Measurements from ENCODE around the gene RPS24. TPM values are rescaled to one million over a fixed set of nuclear protein-coding genes. Genes with fewer than 3 reads are reported as not detected.

The RPS24 gene
- total and polyA plus RNA-seq, 4 donors = 314 to 1,104 (median 812) TPM

GRCh38 chr10:78029269-78030226 is 4.1 kb upstream of the RPS24 start, which contains the start of gene POLR3A:
Gene POLR3A, minus strand, starts transcription at chr10:78029515. Its CDS starts 108 bp downstream, at chr10:78029407.
- DNase-seq (ENCODE audit: low spot score) = peak; percentile 93
- WGBS = under 1% methylated on average over 35 of the region's 35 CpGs
- Histone ChIP-seq H3K9me3 (ENCODE audit: control insufficient read depth in 4 of 4, low read length in 3 of 4) (no peaks in the 10 kb centered on the region), H3K27me3 (ENCODE audit: control insufficient read depth in 4 of 4, insufficient read depth in 4 of 4, low read length in 3 of 4) (no peaks in the 10 kb centered on the region), H3K36me3 (ENCODE audit: control insufficient read depth in 4 of 4, insufficient read depth in 3 of 4, low read depth in 1 of 4, low read length in 3 of 4) (peaks cover 3 to 20% (median 17%) of the 10 kb centered on the region in 4 donors), H3K27ac (ENCODE audit: low read depth in 1 of 2, low read length in 2 of 2) (peak within 1 kb of the TSS; percentile 77 to 81), H3K4me1 (ENCODE audit: control insufficient read depth in 4 of 4, insufficient read depth in 4 of 4, low read length in 3 of 4) (peaks cover 6 to 25% (median 17%) of the 10 kb centered on the region in 4 donors), H3K4me3 (ENCODE audit: low read depth in 1 of 3, low read length in 3 of 3) (peak within 1 kb of the TSS; percentile 73 to 89 (median 74)), H3K9ac (ENCODE audit: low read depth in 1 of 2, low read length in 2 of 2) (peak within 1 kb of the TSS; percentile 66 to 76)
- TF ChIP-seq, protein P1, sequence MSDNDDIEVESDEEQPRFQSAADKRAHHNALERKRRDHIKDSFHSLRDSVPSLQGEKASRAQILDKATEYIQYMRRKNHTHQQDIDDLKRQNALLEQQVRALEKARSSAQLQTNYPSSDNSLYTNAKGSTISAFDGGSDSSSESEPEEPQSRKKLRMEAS (IDR thresholded peaks at IDR 0.05) = peak; percentile 90
- no peak for TF ChIP-seq FOXA2 (IDR thresholded peaks at IDR 0.05)
- TF ChIP-seq JUND (IDR thresholded peaks at IDR 0.05) = peak in 1 of 2 donors; percentile 37
- TF ChIP-seq, protein P2, sequence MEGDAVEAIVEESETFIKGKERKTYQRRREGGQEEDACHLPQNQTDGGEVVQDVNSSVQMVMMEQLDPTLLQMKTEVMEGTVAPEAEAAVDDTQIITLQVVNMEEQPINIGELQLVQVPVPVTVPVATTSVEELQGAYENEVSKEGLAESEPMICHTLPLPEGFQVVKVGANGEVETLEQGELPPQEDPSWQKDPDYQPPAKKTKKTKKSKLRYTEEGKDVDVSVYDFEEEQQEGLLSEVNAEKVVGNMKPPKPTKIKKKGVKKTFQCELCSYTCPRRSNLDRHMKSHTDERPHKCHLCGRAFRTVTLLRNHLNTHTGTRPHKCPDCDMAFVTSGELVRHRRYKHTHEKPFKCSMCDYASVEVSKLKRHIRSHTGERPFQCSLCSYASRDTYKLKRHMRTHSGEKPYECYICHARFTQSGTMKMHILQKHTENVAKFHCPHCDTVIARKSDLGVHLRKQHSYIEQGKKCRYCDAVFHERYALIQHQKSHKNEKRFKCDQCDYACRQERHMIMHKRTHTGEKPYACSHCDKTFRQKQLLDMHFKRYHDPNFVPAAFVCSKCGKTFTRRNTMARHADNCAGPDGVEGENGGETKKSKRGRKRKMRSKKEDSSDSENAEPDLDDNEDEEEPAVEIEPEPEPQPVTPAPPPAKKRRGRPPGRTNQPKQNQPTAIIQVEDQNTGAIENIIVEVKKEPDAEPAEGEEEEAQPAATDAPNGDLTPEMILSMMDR (IDR thresholded peaks at IDR 0.05; ENCODE audit: low read depth, low read length, missing input control) = peak; percentile 67
- peak; percentile 81 for TF ChIP-seq SP1 (IDR thresholded peaks at IDR 0.05)
- peak in 1 of 2 donors; percentile 40 for TF ChIP-seq HNF4A (conservative IDR thresholded peaks at IDR 0.05)
- TF ChIP-seq ATF3 (IDR thresholded peaks at IDR 0.05) = peak; percentile 26
- peak; percentile 65 to 69 for TF ChIP-seq RAD21 (IDR thresholded peaks at IDR 0.05)
- peak; percentile 15 for TF ChIP-seq TAF1 (conservative IDR thresholded peaks at IDR 0.05)
- TF ChIP-seq EGR1 (IDR thresholded peaks at IDR 0.05; ENCODE audit: low read depth in 2 of 2) = peak in 1 of 2 donors; percentile 48
- TF ChIP-seq HNF4G (IDR thresholded peaks at IDR 0.05) = no peak
- peak; percentile 63 for TF ChIP-seq NR2F2 (IDR thresholded peaks at IDR 0.05)
- TF ChIP-seq, protein P3, sequence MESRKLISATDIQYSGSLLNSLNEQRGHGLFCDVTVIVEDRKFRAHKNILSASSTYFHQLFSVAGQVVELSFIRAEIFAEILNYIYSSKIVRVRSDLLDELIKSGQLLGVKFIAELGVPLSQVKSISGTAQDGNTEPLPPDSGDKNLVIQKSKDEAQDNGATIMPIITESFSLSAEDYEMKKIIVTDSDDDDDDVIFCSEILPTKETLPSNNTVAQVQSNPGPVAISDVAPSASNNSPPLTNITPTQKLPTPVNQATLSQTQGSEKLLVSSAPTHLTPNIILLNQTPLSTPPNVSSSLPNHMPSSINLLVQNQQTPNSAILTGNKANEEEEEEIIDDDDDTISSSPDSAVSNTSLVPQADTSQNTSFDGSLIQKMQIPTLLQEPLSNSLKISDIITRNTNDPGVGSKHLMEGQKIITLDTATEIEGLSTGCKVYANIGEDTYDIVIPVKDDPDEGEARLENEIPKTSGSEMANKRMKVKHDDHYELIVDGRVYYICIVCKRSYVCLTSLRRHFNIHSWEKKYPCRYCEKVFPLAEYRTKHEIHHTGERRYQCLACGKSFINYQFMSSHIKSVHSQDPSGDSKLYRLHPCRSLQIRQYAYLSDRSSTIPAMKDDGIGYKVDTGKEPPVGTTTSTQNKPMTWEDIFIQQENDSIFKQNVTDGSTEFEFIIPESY (IDR thresholded peaks at IDR 0.05) = peak; percentile 95
- TF ChIP-seq FOXA1 (IDR thresholded peaks at IDR 0.05) = no peak
- peak; percentile 80 to 94 for TF ChIP-seq GABPA (IDR thresholded peaks at IDR 0.05 in 1 of 2, conservative IDR thresholded peaks at IDR 0.05 in 1 of 2)
- TF ChIP-seq YY1 (IDR thresholded peaks at IDR 0.05) = peak; percentile 93
- peak; percentile 50 to 68 for TF ChIP-seq RXRA (IDR thresholded peaks at IDR 0.05)
- TF ChIP-seq REST (IDR thresholded peaks at IDR 0.05) = peak; percentile 94
